ENCODE measurements around the gene FNIP1.

GRCh38 chr5:131630208-131630962, 166.4 kb downstream of the FNIP1 start:
- TF ChIP-seq POLR2AphosphoS5 (IDR thresholded peaks at IDR 0.05; ENCODE audit: borderline replicate concordance, low read depth, low read length) (no peak), EZH2 (IDR thresholded peaks at IDR 0.05) (no peak)
